GM18517 (cell line): Measurements from ENCODE around the gene ATOH7.
"Not testable (repeated sequence)": the region's sequence is repeated elsewhere in the genome, so short reads cannot be mapped to it uniquely, and the experiment has no call there.

ENCODE experiments used
- ATAC-seq: cut with Tn5 transposase; IDR thresholded peaks from one replicate; pipeline ENCODE4 v1.9.1; 2021; ENCODE audit warnings: mild to moderate bottlenecking, moderate library complexity; ENCODE audit not compliant: unreplicated experiment

Gene ATOH7

DNA sequence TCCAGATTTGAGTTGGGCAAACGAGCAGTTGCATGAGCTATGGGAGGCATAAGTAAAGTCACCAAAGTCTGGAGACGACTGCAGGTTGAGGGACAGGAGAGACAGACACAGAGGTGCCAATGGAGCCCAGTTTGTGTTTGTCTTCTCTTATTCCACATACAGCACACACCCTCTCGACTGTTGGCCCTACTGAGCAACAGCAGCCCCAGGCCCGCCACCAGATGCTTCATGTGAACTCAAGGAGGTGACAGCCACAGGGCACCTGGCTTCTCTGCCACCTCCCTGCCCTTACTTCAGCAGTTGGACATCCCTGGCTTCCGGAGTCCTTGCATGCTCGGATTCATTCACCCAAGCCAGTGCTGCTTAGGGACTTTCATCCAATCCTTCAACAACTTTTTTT, 6.5 kb upstream of the ATOH7 start:
- no peak for ATAC-seq

DNA sequence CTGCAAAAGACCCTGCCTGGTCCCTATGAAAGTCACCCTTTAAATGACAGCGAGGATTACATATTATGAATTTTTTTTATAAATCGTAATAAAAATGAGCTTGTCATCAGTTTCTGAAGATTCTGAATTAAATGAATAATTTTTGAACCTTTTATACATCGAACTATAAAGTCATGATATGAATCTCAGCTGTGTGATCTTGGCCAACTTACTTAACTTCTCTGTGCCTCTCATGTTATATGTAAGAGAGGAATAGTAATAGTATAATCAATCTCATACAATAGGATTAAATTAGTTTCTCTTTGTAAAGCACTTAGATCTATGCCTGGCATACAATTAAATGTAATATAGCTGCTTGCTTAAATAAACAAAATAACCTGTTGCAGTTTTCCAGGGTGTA, 5.3 kb upstream of the ATOH7 start:
- ATAC-seq = no peak

DNA sequence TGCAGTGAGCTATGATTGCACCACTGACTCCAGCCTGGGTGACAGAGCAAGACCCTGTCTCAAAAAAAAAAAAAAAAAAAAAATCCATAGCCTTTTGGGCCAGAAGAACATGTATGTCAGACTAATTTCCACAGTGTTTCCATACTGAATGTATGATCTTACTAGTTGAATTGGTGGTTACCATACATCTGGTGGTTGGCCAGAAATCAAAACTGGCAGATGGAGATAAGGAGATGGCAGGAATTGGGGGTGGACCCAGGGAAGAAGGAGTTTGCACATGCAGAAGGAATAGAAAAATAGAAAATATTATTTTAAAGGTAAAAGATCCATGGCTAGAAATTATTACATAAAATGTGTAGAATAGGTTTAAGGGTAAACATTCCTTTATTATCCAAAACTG, 3.7 kb upstream of the ATOH7 start:
- ATAC-seq = no peak

DNA sequence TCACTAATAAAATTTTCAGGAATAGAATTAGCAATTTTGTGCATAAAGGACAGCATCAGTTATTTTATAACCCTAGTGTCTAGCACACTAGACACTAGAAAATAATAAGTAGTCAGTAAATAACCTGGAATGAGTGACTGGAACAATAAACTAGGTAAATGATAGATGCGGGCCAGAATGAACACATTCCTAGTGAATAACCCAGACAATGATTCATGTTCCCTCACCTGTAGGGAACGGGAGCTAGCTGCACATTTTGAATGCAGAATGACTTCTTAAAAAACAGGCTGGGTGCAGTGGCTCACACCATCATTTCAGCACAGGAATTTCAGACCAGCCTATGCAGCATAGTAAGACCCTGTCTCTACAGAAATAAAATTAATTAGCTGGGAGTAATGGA, 3.2 kb upstream of the ATOH7 start:
- no peak for ATAC-seq

GRCh38 chr10:68233046-68233445, 1.1 kb upstream of the ATOH7 start:
- ATAC-seq = no peak

DNA sequence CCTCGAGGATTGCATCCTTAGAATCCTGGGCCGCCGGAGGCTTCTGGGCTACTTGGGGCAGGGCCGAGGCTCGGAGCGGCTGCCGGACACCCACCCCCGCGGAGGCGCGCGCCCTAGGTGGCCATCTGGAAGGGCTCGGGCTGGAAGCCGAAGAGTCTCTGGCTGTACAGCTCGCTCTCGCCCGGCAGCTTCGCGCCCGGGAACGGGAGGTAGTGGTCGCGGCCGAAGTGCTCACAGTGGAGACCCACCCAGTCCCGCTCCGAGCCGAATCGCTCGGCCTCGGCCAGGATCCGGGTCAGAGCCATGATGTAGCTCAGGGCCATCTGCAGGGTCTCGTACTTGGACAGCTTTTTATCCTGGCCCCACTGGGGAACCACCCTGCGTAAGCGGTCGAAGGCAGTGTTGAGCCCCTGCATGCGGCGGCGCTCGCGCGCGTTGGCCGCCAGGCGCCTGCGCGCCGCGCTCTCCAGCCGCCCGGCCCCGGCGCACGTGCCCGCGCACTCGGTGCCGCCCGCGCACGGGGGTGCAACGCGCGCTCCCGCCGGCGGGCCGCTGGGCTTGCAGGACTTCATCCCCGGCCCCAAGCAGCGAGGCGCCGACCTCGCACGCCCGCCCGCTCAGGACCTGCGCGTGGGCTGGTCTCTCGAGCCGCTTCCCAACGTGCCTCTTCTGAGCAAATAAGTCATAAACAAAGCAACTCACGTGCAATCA, 652 bp downstream of the ATOH7 start:
- peak; percentile 90 for ATAC-seq

DNA sequence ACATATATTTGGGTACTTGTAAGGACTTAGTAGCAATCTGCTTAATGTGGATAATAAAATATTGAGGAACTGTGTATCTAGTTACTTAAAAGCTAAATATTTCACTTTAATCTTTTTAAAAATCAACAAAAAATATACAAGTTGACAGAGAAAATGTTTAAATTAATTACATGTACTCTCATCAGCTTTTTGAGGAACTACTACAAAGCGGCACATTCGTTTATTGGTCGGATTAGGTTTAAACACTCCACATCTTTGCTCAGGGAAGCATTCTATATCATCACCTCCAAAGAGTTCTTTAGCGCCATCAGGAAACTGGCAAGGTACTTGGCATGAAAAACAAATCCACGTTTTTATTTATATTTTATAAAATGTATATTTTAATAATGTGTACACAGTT, 1.6 kb downstream of the ATOH7 start:
- no peak for ATAC-seq

DNA sequence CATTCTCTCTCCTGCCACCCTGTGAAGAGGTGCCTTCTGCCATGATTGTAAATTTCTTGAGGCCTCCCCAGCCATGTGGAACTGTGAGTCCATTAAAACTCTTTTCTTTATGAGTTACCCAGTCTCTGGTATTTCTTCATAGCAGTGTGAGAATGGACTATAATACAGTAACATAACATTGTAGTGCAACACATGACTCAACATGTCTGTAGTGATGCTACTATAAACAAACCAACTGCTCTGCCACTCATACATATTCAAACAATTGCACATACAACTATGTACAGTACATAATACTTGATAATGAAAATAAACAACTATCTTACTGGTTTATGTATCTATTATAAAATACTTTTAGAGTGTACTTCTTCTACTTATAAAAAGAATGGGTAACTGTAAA, 7.1 kb downstream of the ATOH7 start:
- no peak for ATAC-seq

- ATAC-seq = no peak
Observed at GRCh38 chr10:68223535-68224165, 8.3 kb downstream of the ATOH7 start.

GRCh38 chr10:68222391-68222790, 9.5 kb downstream of the ATOH7 start:
- no peak for ATAC-seq

- no peak for ATAC-seq
Observed at GRCh38 chr10:68221196-68221595, 10.7 kb downstream of the ATOH7 start.

DNA sequence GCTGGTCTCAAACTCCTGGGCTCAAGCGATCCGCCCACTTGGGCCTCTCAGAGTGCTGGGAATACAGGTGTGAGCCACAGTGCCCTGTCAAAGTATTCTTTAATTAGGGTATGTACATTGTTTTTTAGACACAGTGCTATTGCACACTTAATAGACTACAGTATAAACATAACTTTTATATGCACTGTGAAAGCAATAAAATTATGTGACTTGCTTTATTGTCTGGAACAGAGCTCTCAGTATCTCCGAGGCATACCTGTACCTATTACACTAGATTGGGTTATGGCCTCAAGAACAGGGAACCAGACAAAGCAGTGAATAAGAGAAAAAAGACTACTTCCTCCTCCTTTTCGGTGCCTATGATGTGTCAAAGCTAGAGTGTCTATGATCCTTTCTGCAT, 13.1 kb downstream of the ATOH7 start:
- ATAC-seq = no peak

DNA sequence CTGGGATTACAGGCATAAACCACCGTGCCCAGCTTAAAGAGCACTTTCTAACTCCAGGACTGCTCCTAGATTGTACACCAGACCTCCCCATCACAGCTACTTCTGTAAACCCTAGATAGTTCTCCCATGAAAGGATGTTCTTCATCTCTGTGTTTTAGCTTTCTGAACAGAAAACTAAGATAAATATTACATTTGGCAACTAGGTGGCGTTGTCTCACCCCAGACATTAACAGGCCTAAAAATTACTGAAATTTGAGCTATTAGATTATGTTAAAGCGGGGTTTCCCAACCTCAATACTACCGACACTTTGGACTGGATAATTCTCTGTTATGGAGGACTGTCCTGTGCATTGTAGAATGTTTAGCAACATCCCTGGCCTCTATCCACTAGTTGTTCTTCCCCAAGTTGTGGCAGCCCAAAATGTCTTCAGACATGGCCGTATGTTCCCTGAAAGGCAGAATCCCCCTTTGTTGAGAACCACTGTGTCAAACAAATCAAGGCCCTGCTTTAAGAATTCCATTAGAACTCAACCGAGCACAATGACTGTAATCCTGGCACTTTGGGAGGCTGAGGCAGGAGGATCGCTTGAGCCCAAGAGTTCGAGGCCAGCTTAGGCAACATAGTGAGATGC, 19.1 kb downstream of the ATOH7 start:
- no peak for ATAC-seq

- ATAC-seq = no peak
Observed at GRCh38 chr10:68211669-68212068, 20.2 kb downstream of the ATOH7 start.

DNA sequence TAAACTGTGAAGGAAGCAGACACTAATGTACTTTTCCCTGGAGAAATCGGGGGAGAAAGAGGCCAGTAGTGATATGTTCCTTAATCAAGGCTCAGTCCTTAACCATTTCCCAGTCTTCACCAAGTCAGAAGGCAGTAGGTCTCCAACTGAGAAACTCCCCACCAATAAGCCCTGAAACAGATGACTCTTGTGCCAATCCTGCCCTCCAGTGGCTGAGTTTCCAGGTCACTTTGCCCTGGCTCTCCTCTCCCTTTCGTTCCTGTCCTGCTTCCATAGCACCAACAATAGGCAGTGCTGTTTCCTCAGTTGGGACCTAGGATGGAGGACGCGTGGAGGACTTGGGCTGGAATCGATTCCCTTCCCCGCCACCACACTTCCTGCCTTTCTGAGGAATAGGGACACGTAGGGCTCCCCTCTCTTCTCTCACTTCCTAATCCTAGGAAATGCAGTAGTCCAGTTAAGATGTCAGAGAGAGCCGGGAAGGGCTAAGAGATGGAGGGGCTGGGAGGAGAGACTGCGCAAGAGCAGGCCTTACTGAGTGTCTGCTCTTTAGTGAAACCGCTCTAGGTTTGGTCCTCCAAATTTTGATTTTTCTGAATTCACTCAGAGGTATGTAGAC, 23.4 kb downstream of the ATOH7 start:
- no peak for ATAC-seq

- no peak for ATAC-seq
Observed at GRCh38 chr10:68202960-68203353, 29.0 kb downstream of the ATOH7 start.

DNA sequence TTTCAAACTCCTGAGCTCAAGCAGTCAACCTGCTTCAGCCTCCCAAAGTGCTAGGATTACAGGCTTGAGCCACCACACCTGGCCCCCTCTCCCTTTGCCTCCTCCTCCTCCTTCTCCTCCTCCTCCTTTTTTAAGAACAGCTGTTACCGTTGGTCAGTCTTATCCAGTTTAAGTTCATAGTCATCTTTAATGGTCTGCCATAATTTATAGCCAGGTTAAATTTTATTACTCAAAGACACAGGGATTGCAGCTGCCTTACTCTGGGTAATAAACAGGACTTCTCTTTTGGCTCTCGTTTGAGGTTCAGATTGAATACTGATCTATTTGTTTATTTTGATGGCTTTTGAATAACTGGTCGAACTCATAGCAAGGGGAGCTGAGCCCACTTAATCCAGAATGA, 35.2 kb downstream of the ATOH7 start:
- ATAC-seq = no peak

DNA sequence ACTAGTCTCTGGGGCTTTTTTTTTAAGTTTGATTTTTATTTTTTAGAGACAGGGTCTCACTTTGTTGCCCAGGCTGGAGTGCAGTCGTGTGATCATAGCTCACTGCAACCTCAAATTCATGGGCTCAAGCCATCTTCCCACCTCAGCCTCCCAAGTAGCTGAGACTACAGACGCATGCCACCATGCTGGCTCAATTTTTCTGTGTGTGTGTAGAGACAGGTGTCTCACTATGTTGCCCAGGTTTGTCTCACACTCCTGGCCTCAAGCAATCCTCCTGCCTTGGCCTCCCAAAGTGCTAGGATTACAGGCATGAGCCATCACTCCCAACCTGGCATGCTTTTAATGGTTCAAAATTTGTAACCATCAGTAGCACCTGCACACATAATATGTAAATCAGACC, 36.1 kb downstream of the ATOH7 start:
- not testable (repeated sequence) for ATAC-seq

- ATAC-seq = no peak
Observed at GRCh38 chr10:68194290-68194689, 37.6 kb downstream of the ATOH7 start.

- no peak for ATAC-seq
Observed at GRCh38 chr10:68192113-68192512, 39.8 kb downstream of the ATOH7 start.

- ATAC-seq = no peak
Observed at GRCh38 chr10:68188835-68189234, 43.1 kb downstream of the ATOH7 start.

- ATAC-seq = no peak
Observed at GRCh38 chr10:68185085-68185484, 46.8 kb downstream of the ATOH7 start.
